GM12891 (cell line): ENCODE results near the gene POLD3.

ENCODE experiments used
- POLR2A ChIP-seq: IDR thresholded peaks from 2 replicates; pipeline ENCODE4 v1.6.1; 2011; ENCODE audit warnings: low read depth, low read length, control low read depth
- POLR2AphosphoS5 ChIP-seq: IDR thresholded peaks from 2 replicates; pipeline ENCODE4 v1.6.1; 2011; ENCODE audit warnings: low read depth, low read length, control low read depth
- SPI1 ChIP-seq: IDR thresholded peaks from 2 replicates; pipeline ENCODE4 v1.6.1; 2011; ENCODE audit warnings: low read depth, low read length, control low read depth
- TAF1 ChIP-seq: IDR thresholded peaks from 2 replicates; pipeline ENCODE4 v1.6.1; 2011; ENCODE audit warnings: low read depth, low read length, control low read depth

- no peak for TF ChIP-seq POLR2AphosphoS5
- TF ChIP-seq POLR2A, result no peak
- no peak for TF ChIP-seq TAF1
- no peak for TF ChIP-seq SPI1
Observed at GRCh38 chr11:74680035-74680671, 87.8 kb downstream of the POLD3 start.
